ENCODE data around the gene SPATS2. TPM values are rescaled to one million over a fixed set of nuclear protein-coding genes. Genes with fewer than 3 reads are reported as not detected.
A peak's percentile ranks its signal among the peaks of the same experiment; 100 is the strongest.
"Not testable (repeated sequence)": the region's sequence is repeated elsewhere in the genome, so short reads cannot be mapped to it uniquely, and the experiment has no call there.

Gene SPATS2
- total RNA-seq, 1 experiment from 2014 or later: 74.2 TPM

GRCh38 chr12:49320411-49321103 is 46.7 kb upstream of the SPATS2 start:
- H3K9ac ChIP-seq (ENCODE audit: low read length); RAD21 ChIA-PET (ENCODE audit: low non-redundant PET in 1 of 2, low total read pairs in 2 of 2, uncharacterized antibody in 2 of 2, unreplicated experiment in 2 of 2); DNase-seq (ENCODE audit: low read depth, low spot score); H3K4me2 ChIP-seq (ENCODE audit: low read length); H3K27me3 ChIP-seq (ENCODE audit: insufficient read depth, low read length); BruUV-seq (replicated peaks); H3K36me3 ChIP-seq (ENCODE audit: control insufficient read depth in 1 of 2, insufficient read depth in 2 of 2, low read length in 2 of 2); ATAC-seq; H3K4me3 ChIP-seq (replicated peaks in 1 of 2; ENCODE audit: low read depth in 1 of 2, low read length in 2 of 2); H3K9me2 ChIP-seq (ENCODE audit: insufficient read depth); H2AFZ ChIP-seq (ENCODE audit: low read depth, low read length, poor library complexity, severe bottlenecking); H3K9me3 ChIP-seq (ENCODE audit: control insufficient read depth in 1 of 2, insufficient read depth in 1 of 2, low read depth in 1 of 2, low read length in 2 of 2); H4K20me1 ChIP-seq (ENCODE audit: insufficient read depth); intact Hi-C loops (cut with micrococcal nuclease); H3K27ac ChIP-seq (ENCODE audit: low read depth, low read length): not testable (repeated sequence)
- Histone ChIP-seq H3K79me2 (ENCODE audit: insufficient read depth, low read length) (peaks cover 19% of the 10 kb centered on the region), H3K4me1 (ENCODE audit: control insufficient read depth in 1 of 2, insufficient read depth in 2 of 2, low read length in 2 of 2) (peaks cover 13 to 20% of the 10 kb centered on the region in 2 experiments)
- ChIA-PET CTCF (interaction anchor here (1.2 to 2.7 kb wide), 3 partner anchors 11 to 23 kb away, joined by 3 to 21 read pairs (median 5); no protein-coding TSS in a partner anchor), POLR2A (interaction anchor here (0.7 to 0.8 kb wide), 3 partner anchors 27 to 80 kb away, joined by 4 to 6 read pairs (median 4); no protein-coding TSS in a partner anchor)

- Histone ChIP-seq H3K9me3 (ENCODE audit: control insufficient read depth in 1 of 2, insufficient read depth in 1 of 2, low read depth in 1 of 2, low read length in 2 of 2) (no peaks in the 10 kb centered on the region), H3K79me2 (ENCODE audit: insufficient read depth, low read length) (peaks cover 27% of the 10 kb centered on the region), H2AFZ (ENCODE audit: low read depth, low read length, poor library complexity, severe bottlenecking) (no peak overlapping the region), H3K27me3 (ENCODE audit: insufficient read depth, low read length) (no peaks in the 10 kb centered on the region), H3K9ac (ENCODE audit: low read length) (peak overlapping the region; percentile 88), H3K4me1 (ENCODE audit: control insufficient read depth in 1 of 2, insufficient read depth in 2 of 2, low read length in 2 of 2) (peaks cover 8 to 14% of the 10 kb centered on the region in 2 experiments), H3K4me3 (replicated peaks in 1 of 2; ENCODE audit: low read depth in 1 of 2, low read length in 2 of 2) (peak overlapping the region; percentile 72 to 99), H3K9me2 (ENCODE audit: insufficient read depth) (no peaks in the 10 kb centered on the region), H3K27ac (ENCODE audit: low read depth, low read length) (peak overlapping the region; percentile 64), H3K36me3 (ENCODE audit: control insufficient read depth in 1 of 2, insufficient read depth in 2 of 2, low read length in 2 of 2) (peaks cover 10 to 21% of the 10 kb centered on the region in 2 experiments; a peak in 2 of 4 replicates), H4K20me1 (ENCODE audit: insufficient read depth) (no peaks in the 10 kb centered on the region), H3K4me2 (ENCODE audit: low read length) (peak overlapping the region; percentile 93)
- TSS peak; percentile 94 for BruUV-seq (replicated peaks)
- no peak for TF ChIP-seq ZBTB33 (IDR thresholded peaks at IDR 0.05; ENCODE audit: extremely low read depth, insufficient replicate concordance, low read length)
- TF ChIP-seq POLR2A (IDR thresholded peaks at IDR 0.05; ENCODE audit: borderline replicate concordance, extremely low read depth, insufficient read depth, insufficient read length): peak; percentile 10
- peak; percentile 80; the same call in 1 of the 2 replicates for TF ChIP-seq SIN3A (IDR thresholded peaks at IDR 0.05; ENCODE audit: low read depth)
- CTCF ChIA-PET: interaction anchor here (0.9 to 3.4 kb wide), 11 partner anchors 9 to 301 kb away, joined by 3 to 45 read pairs (median 9); partner anchors contain the start of genes C1QL4, DNAJC22 and PRPF40B
- RAD21 ChIA-PET (ENCODE audit: low non-redundant PET in 1 of 2, low total read pairs in 2 of 2, uncharacterized antibody in 2 of 2, unreplicated experiment in 2 of 2): interaction anchor here in 1 of 2 experiments (1.1 to 1.3 kb wide), 2 partner anchors 9 to 24 kb away, joined by 3 read pairs; no protein-coding TSS in a partner anchor
- intact Hi-C loops (cut with micrococcal nuclease): no loop called here
- ATAC-seq (peak; percentile 6), DNase-seq (ENCODE audit: low read depth, low spot score) (no peak)
- POLR2A ChIA-PET: interaction anchor here (0.7 to 2.0 kb wide), 11 partner anchors 9 to 419 kb away, joined by 3 to 22 read pairs (median 5); partner anchors contain the start of genes SPATS2 and TMBIM6
Measured at GRCh38 chr12:49322367-49322707, 44.9 kb upstream of the SPATS2 start.
